HG03175 (cell line): ENCODE measurements around the gene TCF7.
"Not testable (repeated sequence)": the region's sequence is repeated elsewhere in the genome, so short reads cannot be mapped to it uniquely, and the experiment has no call there.

Experiments used
- ATAC-seq: cut with Tn5 transposase; IDR thresholded peaks from one replicate; pipeline ENCODE4 v1.9.1; 2021; ENCODE audit warnings: mild to moderate bottlenecking, moderate library complexity; ENCODE audit not compliant: unreplicated experiment

Gene TCF7

DNA sequence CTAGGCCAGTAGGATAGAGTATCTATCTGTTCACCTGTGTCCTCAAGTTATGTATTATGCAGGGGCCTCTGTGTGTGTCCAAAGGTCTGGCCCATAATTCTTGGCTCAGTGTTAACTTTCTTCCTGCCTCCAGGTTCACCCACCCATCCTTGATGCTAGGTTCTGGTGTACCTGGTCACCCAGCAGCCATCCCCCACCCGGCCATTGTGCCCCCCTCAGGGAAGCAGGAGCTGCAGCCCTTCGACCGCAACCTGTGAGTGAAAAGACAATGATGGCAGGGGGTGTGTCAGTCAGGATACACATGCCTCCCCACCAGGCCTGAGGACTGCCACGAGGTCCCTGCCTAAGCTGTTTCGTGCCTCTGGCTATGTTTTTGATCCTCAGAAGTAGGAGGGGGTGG, 27.6 kb downstream of the TCF7 start:
- no peak for ATAC-seq

GRCh38 chr5:134142806-134143205, 28.3 kb downstream of the TCF7 start:
- ATAC-seq = no peak

GRCh38 chr5:134143431-134143830, 28.9 kb downstream of the TCF7 start:
- no peak for ATAC-seq

DNA sequence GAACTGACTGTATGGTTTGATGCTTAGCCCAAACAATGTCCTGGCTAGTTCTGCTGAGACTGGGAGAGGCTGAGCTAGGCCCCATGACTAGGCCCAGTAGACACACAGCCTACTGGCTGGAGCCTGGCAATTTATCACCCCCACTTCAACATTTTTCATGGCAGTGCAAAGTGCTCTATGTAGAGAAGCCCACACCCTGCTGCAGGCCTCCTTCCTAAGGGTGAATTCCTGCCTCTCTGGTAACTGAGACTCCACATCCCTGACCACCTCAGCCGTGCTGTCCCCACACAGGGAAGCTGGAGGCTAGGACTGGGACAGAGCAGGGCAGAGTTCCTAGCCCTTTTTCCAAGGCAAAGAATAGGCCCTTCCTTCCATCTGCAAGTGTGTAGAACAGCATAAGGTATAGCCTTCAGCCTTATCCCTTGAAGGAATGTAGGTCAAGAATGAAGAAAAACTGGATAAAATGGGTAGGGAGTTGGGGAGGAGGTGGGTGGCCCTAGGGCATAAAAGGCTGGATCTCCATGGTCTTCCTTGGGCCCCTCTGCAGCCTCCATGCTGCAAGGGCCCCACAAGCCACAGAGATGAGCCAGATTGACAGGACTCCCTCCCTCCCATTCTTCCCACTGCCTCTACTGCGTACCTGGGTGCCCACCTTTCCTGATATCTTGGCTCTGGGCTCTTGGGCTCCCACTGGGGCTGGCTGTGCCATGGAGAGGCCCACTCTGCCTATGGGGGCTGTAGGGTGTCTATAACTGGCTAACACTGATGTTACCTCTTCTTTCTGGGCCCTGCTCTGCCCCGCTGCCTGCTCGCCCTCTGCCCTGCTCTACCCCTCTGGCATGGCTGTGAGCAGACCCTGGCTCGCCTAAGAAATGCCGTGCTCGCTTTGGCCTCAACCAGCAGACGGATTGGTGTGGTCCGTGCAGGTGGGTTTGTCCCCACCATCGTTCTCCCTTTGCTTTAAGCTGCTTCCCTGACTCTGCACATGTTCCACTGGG, 29.8 kb downstream of the TCF7 start:
- no peak for ATAC-seq

GRCh38 chr5:134145041-134145757, 30.7 kb downstream of the TCF7 start:
- ATAC-seq = no peak

- peak; percentile 76 for ATAC-seq
Observed at GRCh38 chr5:134145779-134146581, 31.5 kb downstream of the TCF7 start.

DNA sequence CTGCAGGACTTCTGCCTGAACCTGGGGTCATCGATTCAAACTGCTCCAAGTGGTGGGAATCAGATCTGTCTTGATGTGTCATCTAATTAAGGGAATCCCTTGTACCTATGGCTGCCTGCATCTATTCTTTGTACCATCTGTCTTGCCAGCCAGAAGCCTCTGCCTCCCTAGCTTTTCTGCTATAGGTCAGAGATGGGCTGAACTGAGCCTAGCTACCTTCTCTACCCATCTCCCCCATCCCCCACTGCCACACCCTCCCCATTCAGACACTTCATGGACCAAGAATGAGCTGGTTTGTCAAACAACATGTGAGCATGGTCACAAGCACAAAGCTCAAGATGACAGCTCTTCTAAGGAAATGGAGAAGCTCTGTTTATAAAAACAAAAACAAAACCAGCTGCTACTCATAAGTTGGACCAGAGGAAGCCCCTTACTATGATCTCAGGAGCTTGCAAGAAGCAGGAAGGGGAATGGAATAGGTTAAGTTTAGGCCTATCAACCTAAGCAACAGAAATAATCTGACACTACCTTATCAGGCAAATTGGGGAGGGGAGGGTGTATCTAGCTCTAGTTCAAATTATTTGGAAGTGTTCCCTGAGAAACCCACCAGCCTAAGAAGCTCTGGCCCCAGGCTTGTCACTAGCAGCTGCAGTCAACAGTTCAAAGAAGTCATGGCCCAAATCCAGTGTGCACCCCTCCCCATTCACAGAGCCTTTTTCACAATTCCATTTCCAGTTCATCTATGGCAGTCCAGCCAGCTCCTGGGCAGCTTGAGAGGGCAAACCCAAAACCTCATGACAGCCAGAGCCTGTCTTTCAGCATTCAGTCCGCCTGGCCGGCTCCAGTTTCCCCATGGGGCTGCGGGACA, 32.4 kb downstream of the TCF7 start:
- no peak for ATAC-seq

DNA sequence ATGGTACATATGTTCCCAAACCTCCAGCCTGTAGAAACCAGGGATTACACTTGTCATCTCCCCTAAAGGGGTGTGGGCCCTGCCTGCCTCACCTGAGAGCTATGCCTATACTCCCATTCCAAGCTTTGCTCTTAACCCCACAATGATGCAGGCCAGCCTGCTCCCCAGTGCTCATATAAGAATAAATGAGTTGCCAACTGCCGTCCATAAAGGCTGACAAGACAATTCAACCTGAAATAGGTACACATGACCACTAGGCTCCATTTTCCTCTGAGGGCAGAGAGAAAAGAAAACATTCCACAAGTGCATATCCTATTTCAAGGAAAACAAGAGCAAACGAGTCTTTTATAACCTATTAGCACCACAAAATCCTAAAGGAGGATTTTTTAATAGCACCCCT, 33.8 kb downstream of the TCF7 start:
- ATAC-seq = no peak

DNA sequence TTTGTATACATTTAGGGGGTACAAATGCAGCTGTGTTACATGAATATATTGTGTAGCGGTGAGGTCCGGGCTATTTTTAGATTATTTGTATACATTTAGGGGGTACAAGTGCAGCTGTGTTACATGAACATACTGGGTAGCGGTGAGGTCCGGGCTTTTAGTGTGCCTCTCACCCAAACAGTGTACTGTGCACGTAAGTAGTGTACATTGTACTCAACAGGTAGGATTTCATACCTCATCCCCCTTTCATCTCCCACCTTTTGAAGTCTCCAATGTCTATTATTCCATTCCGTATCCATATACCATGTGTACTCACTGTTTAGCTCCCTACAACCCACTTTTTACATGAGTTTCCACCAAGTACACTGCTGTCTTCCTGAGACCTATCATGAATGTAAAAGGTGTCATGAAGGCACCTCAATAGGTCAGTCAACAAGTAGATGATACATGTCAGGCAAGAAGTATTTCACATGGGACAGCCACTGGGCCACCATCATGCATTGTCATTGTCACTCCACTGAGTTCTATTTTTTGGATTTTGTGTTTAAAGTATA, 34.6 kb downstream of the TCF7 start:
- ATAC-seq = no peak

GRCh38 chr5:134149571-134150303, 35.3 kb downstream of the TCF7 start:
- no peak for ATAC-seq

DNA sequence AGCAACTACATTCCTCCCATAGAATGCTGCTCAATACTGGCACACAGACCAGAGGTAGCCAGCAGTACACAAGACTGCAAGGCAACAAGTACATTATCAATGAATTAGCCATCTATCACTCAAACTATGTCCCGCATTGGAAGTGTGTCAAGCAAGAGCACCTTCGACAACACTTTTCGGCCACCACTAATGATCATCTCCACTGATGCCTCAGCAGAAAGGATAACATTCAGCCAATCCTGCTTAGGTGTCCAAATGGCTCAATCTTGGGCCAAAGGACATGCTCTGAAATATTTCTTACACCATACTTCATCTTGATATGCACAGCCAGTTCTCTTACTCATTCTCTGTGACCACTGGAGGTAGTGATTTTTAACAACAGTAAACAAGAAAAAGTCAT, 37.2 kb downstream of the TCF7 start:
- ATAC-seq = no peak

DNA sequence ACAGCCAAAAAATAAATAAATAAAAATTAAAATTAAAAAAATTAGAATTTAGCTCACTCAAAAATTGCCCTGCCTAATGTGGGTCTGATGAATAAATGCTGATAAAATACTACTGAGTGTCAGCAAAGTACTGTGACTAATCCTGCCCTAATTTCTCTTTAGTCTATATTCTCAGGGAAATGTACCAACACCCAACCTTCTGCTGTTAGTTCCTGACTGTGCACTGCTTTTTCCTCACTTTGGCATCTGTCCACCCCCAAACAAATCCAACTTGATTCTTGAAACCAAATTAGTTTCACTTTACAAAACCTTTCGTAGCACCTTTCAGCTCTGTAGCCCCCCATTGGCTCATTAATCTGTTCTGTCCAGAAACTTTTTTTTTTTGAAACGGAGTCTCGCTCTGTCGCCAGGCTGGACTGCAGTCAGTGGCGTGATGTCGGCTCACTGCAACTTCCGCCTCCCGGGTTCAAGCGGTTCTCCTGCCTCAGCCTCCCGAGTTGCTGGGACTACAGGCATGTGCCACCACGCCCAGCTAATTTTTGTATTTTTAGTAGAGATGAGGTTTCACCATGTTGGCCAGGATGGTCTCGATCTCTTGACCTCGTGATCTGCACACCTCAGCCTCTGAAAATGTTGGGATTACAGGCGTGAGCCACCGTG, 37.8 kb downstream of the TCF7 start:
- ATAC-seq = not testable (repeated sequence)

GRCh38 chr5:134153241-134153640, 38.8 kb downstream of the TCF7 start:
- no peak for ATAC-seq

GRCh38 chr5:134153657-134154056, 39.2 kb downstream of the TCF7 start:
- ATAC-seq = no peak

- ATAC-seq = no peak
Observed at GRCh38 chr5:134161513-134162395, 47.3 kb downstream of the TCF7 start.

DNA sequence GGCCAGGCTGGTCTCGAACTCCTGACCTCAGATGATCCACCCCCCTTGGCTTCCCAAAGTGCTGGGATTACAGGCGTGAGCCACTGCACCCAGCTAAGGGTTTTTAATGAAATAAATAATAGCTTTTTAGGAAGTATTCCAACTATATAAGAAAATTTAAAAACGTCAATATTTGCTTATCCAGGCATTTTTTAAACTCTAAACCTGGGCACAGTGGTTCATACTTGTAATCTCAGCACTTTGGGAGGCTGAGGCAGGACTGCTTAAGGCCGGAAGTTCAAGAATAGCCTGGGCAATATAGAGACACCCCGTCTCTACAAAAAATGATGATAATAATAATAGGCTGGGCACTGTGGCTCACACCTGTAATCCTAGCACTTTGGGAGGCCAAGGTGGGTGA, 48.1 kb downstream of the TCF7 start:
- no peak for ATAC-seq

- no peak for ATAC-seq
Observed at GRCh38 chr5:134171972-134172371, 57.5 kb downstream of the TCF7 start.
